HL-60 (cell line): ENCODE data around the gene BFSP2.
"Not testable (repeated sequence)": the region's sequence is repeated elsewhere in the genome, so short reads cannot be mapped to it uniquely, and the experiment has no call there.

Experiments
- DNase-seq, 2 experiments: peaks; one replicate each; pipeline ENCODE4 v3.0.0-alpha.2; 2010 to 2020; ENCODE audit warnings: low read depth in 1 of 2, low spot score in 1 of 2
- H3K27ac ChIP-seq: fragments of 250-450 bp; sonication (Bioruptor Pico); replicated peaks from 2 replicates; pipeline ENCODE4 v1.5.1; 2020; ENCODE audit warnings: mild to moderate bottlenecking, moderate library complexity
- H3K27me3 ChIP-seq: fragments of 250-450 bp; sonication (Bioruptor Pico); 2 replicates; pipeline ENCODE4 v1.5.1; 2021; ENCODE audit warnings: mild to moderate bottlenecking, moderate library complexity; ENCODE audit not compliant: insufficient read depth, poor library complexity, severe bottlenecking
- H3K4me3 ChIP-seq: replicated peaks from 2 replicates; pipeline ENCODE4 v1.5.1; 2011; ENCODE audit warnings: mild to moderate bottlenecking, control low read depth, low read length; ENCODE audit not compliant: insufficient read depth
- POLR2AphosphoS5 ChIP-seq: IDR thresholded peaks from 2 replicates; pipeline ENCODE4 v1.6.1; 2012; ENCODE audit warnings: low read depth

Gene BFSP2

GRCh38 chr3:133521946-133522345 lies 122.1 kb downstream of the BFSP2 start:
- Histone ChIP-seq H3K27me3 (no peaks in the 10 kb centered on the region), H3K27ac (no peak overlapping the region), H3K4me3 (no peak overlapping the region)
- no peak for DNase-seq
- no peak for TF ChIP-seq POLR2AphosphoS5

- H3K4me3 ChIP-seq, H3K27me3 ChIP-seq, DNase-seq, H3K27ac ChIP-seq: not testable (repeated sequence)
Measured at GRCh38 chr3:133523758-133524157, 123.9 kb downstream of the BFSP2 start.
